Hepatocyte (in vitro differentiated cells): Measurements from ENCODE around the gene DNAH5.

ENCODE experiments used
- EZH2 ChIP-seq: fragments of 200-600 bp; sonication (generic); IDR thresholded peaks from 2 replicates; pipeline ENCODE4 v1.6.1; 2016; ENCODE audit warnings: antibody characterized with exemption, mild to moderate bottlenecking, borderline replicate concordance
- EZH2phosphoT487 ChIP-seq: fragments of 200-600 bp; sonication (generic); IDR thresholded peaks from one replicate; pipeline ENCODE4 v1.6.1; 2018; ENCODE audit warnings: antibody characterized with exemption, mild to moderate bottlenecking, low read depth, moderate library complexity; ENCODE audit not compliant: unreplicated experiment, severe bottlenecking
- TF ChIP-seq, protein P1 (sequence below): fragments of 200-600 bp; sonication (generic); IDR thresholded peaks from 2 replicates; pipeline ENCODE4 v1.5.1; 2016; ENCODE audit warnings: antibody characterized with exemption, mild to moderate bottlenecking; ENCODE audit not compliant: poor library complexity

DNA sequence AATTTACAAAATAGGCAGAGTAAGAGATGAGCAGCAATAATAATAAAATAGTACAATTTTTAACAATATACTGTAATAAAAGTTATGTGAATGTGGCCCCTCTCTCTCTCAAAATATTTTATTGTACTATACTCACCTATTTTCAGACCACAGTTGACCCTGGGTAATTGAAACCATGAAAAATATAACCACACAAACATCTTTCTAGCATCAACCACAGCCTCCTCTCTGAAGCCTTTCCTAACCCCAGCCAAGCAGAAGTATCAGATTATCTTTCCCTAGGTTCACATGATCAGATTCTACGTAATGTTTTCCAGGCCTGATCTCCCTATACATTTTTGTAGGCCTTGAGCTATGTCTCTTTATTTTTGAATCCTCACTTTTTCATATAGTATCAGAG lies 35.2 kb downstream of the DNAH5 start:
- TF ChIP-seq, protein P1, sequence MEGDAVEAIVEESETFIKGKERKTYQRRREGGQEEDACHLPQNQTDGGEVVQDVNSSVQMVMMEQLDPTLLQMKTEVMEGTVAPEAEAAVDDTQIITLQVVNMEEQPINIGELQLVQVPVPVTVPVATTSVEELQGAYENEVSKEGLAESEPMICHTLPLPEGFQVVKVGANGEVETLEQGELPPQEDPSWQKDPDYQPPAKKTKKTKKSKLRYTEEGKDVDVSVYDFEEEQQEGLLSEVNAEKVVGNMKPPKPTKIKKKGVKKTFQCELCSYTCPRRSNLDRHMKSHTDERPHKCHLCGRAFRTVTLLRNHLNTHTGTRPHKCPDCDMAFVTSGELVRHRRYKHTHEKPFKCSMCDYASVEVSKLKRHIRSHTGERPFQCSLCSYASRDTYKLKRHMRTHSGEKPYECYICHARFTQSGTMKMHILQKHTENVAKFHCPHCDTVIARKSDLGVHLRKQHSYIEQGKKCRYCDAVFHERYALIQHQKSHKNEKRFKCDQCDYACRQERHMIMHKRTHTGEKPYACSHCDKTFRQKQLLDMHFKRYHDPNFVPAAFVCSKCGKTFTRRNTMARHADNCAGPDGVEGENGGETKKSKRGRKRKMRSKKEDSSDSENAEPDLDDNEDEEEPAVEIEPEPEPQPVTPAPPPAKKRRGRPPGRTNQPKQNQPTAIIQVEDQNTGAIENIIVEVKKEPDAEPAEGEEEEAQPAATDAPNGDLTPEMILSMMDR: no peak
- TF ChIP-seq EZH2 (no peak), EZH2phosphoT487 (no peak)
